ENCODE results near the gene HINT3.
"Not testable (repeated sequence)": the region's sequence is repeated elsewhere in the genome, so short reads cannot be mapped to it uniquely, and the experiment has no call there.

The HINT3 gene

GRCh38 chr6:126002755-126003679, 46.4 kb downstream of the HINT3 start:
- DNase-seq (ENCODE audit: low spot score): no peak

GRCh38 chr6:126007800-126008199, 51.2 kb downstream of the HINT3 start:
- no peak for DNase-seq (ENCODE audit: low spot score)

GRCh38 chr6:126010040-126010439, 53.5 kb downstream of the HINT3 start:
- DNase-seq (ENCODE audit: low spot score): no peak

- no peak for DNase-seq (ENCODE audit: low spot score)
Observed at GRCh38 chr6:126015863-126016262, 59.3 kb downstream of the HINT3 start.

- DNase-seq (ENCODE audit: low spot score): no peak
Observed at GRCh38 chr6:126016591-126016990, 60.0 kb downstream of the HINT3 start.

- DNase-seq (ENCODE audit: low spot score): no peak
Observed at GRCh38 chr6:126017668-126018067, 61.1 kb downstream of the HINT3 start.

- DNase-seq (ENCODE audit: low spot score): no peak
Observed at GRCh38 chr6:126020305-126021050, 63.9 kb downstream of the HINT3 start.

GRCh38 chr6:126023474-126023873, 66.9 kb downstream of the HINT3 start:
- DNase-seq (ENCODE audit: low spot score): not testable (repeated sequence)

- DNase-seq (ENCODE audit: low spot score): no peak
Observed at GRCh38 chr6:126026001-126026400, 69.4 kb downstream of the HINT3 start.

GRCh38 chr6:126027601-126028000, 71.0 kb downstream of the HINT3 start:
- DNase-seq (ENCODE audit: low spot score): no peak

Data from AG08396 (cell line).